HepG2 (cell line): ENCODE results near the gene AKAP1. TPM values are rescaled to one million over a fixed set of nuclear protein-coding genes. Genes with fewer than 3 reads are reported as not detected.

Experiments
- ELF4 ChIP-seq: sonication (generic); formaldehyde crosslinking; IDR thresholded peaks from 2 replicates; pipeline ENCODE4 v1.5.0; 2020; ENCODE audit warnings: missing genetic modification reagents, mild to moderate bottlenecking, moderate library complexity, borderline replicate concordance
- FOXA3 ChIP-seq: IDR thresholded peaks from 2 replicates; pipeline ENCODE4 v1.6.1; 2016; ENCODE audit warnings: missing genetic modification reagents, missing compliant biosample characterization
- MEIS2 ChIP-seq: sonication (generic); formaldehyde crosslinking; IDR thresholded peaks from 2 replicates; pipeline ENCODE4 v1.9.0; 2021; ENCODE audit warnings: mild to moderate bottlenecking, missing genetic modification reagents
- NCOA2 ChIP-seq: sonication (generic); formaldehyde crosslinking; IDR thresholded peaks from 2 replicates; pipeline ENCODE4 v1.8.0; 2022; ENCODE audit warnings: inconsistent platforms
- NR2F2 ChIP-seq: IDR thresholded peaks from 2 replicates; pipeline ENCODE4 v1.6.1; 2012; ENCODE audit warnings: low read depth, inconsistent platforms, borderline replicate concordance
- NR2F6 ChIP-seq, 2 experiments: IDR thresholded peaks; 2 replicates each; pipeline ENCODE4 v1.6.1; 2016; ENCODE audit warnings: antibody characterized with exemption in 1 of 2, mild to moderate bottlenecking in 1 of 2
- SIN3A ChIP-seq: IDR thresholded peaks from 2 replicates; pipeline ENCODE4 v1.6.1; 2011; ENCODE audit warnings: low read depth, mild to moderate bottlenecking, control low read depth, low read length, borderline replicate concordance
- ZNF17 ChIP-seq: sonication (generic); formaldehyde crosslinking; IDR thresholded peaks from 2 replicates; pipeline ENCODE4 v1.5.0; 2020; ENCODE audit warnings: mild to moderate bottlenecking, missing genetic modification reagents
- ZNF644 ChIP-seq: IDR thresholded peaks from 2 replicates; pipeline ENCODE4 v1.6.1; 2016; ENCODE audit warnings: low read depth
- ZNF720 ChIP-seq: sonication (generic); formaldehyde crosslinking; IDR thresholded peaks from 2 replicates; pipeline ENCODE4 v1.4.0; 2020; ENCODE audit warnings: missing genetic modification reagents
- ZNF776 ChIP-seq: sonication (generic); formaldehyde crosslinking; IDR thresholded peaks from 2 replicates; pipeline ENCODE4 v1.4.0; 2020; ENCODE audit warnings: mild to moderate bottlenecking, missing genetic modification reagents
- polyA plus RNA-seq, 8 experiments: library from polyadenylated mRNA; depleted of rRNA in 3 of 8; stranded (reverse) in 7 of 8; unstranded in 1 of 8; fragments of >200 nt; fragmentation: Illumina TruSeq in 4 of 8; extraction: Trizol in 4 of 8; gene quantifications; 2 replicates each; pipeline versions ENCODE4 v1.2.1 to v1.2.3, GENCODE V29; 2011 to 2016; ENCODE audit warnings: low read depth in 4 of 8, missing spikeins in 1 of 8, mixed read lengths in 1 of 8; ENCODE audit not compliant: insufficient read depth in 1 of 8
- total RNA-seq, 5 experiments: library from RNA; depleted of rRNA; stranded (reverse); fragments of >200 nt; fragmentation: Illumina TruSeq; extraction: Trizol; gene quantifications; 2 replicates each; pipeline ENCODE4 v1.2.3, GENCODE V29; 2016; ENCODE audit warnings: low read depth in 1 of 5
- TF ChIP-seq, protein P1 (sequence below): sonication (generic); formaldehyde crosslinking; IDR thresholded peaks from 2 replicates; pipeline ENCODE4 v1.9.0; 2021; ENCODE audit warnings: missing genetic modification reagents, borderline replicate concordance
- TF ChIP-seq, protein P2 (sequence below): sonication (generic); formaldehyde crosslinking; IDR thresholded peaks from 2 replicates; pipeline ENCODE4 v1.4.0; 2020; ENCODE audit warnings: missing genetic modification reagents
- TF ChIP-seq, protein P3 (sequence below): sonication (generic); formaldehyde crosslinking; IDR thresholded peaks from 2 replicates; pipeline ENCODE4 v1.8.0; 2022; ENCODE audit warnings: missing genetic modification reagents, mild to moderate bottlenecking, moderate library complexity, borderline replicate concordance
- TF ChIP-seq, protein P4 (sequence below): IDR thresholded peaks from 2 replicates; pipeline ENCODE4 v1.6.1; 2018; ENCODE audit warnings: missing genetic modification reagents, mild to moderate bottlenecking, missing compliant biosample characterization

The AKAP1 gene
- total and polyA plus RNA-seq, 2 of the 13 experiments (the other 11 are each of a cell fraction or from before 2014, with no cell fraction given) = 101 to 131 TPM

DNA sequence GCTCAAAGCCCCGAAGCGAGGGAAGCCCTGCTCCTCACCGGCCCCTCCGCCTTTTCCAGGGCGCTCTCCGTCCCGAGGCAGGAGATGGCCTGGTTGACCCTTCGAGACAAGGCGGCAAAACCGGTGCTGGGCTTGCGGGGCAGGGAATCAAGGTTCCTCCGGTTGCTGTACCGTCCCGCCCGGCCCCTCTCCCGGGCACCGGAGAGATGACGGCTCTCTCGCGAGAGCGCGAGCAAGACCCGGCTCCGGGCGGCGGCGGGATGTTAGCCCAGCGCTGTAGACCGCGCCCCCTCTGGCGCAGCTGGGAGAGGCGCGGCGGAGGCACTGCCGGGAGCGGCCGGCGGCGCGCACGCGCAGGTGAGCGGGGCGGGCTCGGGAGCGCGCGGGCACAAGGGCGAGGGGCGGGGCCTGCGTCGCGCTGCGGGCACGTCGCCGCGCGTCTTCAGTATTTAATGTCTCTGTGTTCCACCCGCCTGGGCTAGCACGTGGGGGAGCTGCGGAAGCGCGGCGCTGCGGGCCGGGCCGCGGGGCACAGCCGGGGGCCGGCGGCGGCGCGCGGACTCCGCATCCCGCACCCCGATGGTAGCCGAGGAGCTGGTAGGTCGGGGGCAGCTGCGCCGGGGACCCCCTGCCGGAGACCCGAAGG, at the start of gene AKAP1 (continued):
- TF ChIP-seq ZNF644 (0 out of 2 replicates have a peak, but pooled peaks have one; percentile 34), ZNF720 (CRISPR knock-in tag) (0 out of 2 replicates have a peak, but pooled peaks have one; percentile 66), NCOA2 (0 out of 2 replicates have a peak, but pooled peaks have one; percentile 45), ZNF776 (CRISPR knock-in tag) (no peak; the same call in 1 of the 2 replicates), NR2F6 (IDR thresholded peaks at IDR 0.05) (no peak), NR2F6 (CRISPR knock-in tag; IDR thresholded peaks at IDR 0.05) (peak; percentile 15; the same call in 1 of the 2 replicates), FOXA3 (CRISPR knock-in tag) (peak; percentile 61), MEIS2 (CRISPR knock-in tag) (peak; percentile 92; the same call in 1 of the 2 replicates), ZNF17 (no peak), NR2F2 (peak; percentile 7; the same call in 1 of the 2 replicates), ELF4 (no peak; the same call in 1 of the 2 replicates), SIN3A (peak; percentile 82; the same call in 1 of the 2 replicates)
- TF ChIP-seq, protein P1, sequence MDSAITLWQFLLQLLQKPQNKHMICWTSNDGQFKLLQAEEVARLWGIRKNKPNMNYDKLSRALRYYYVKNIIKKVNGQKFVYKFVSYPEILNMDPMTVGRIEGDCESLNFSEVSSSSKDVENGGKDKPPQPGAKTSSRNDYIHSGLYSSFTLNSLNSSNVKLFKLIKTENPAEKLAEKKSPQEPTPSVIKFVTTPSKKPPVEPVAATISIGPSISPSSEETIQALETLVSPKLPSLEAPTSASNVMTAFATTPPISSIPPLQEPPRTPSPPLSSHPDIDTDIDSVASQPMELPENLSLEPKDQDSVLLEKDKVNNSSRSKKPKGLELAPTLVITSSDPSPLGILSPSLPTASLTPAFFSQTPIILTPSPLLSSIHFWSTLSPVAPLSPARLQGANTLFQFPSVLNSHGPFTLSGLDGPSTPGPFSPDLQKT (CRISPR knock-in tag) = no peak
- TF ChIP-seq, protein P2, sequence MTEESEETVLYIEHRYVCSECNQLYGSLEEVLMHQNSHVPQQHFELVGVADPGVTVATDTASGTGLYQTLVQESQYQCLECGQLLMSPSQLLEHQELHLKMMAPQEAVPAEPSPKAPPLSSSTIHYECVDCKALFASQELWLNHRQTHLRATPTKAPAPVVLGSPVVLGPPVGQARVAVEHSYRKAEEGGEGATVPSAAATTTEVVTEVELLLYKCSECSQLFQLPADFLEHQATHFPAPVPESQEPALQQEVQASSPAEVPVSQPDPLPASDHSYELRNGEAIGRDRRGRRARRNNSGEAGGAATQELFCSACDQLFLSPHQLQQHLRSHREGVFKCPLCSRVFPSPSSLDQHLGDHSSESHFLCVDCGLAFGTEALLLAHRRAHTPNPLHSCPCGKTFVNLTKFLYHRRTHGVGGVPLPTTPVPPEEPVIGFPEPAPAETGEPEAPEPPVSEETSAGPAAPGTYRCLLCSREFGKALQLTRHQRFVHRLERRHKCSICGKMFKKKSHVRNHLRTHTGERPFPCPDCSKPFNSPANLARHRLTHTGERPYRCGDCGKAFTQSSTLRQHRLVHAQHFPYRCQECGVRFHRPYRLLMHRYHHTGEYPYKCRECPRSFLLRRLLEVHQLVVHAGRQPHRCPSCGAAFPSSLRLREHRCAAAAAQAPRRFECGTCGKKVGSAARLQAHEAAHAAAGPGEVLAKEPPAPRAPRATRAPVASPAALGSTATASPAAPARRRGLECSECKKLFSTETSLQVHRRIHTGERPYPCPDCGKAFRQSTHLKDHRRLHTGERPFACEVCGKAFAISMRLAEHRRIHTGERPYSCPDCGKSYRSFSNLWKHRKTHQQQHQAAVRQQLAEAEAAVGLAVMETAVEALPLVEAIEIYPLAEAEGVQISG (CRISPR knock-in tag) = peak; percentile 60; the same call in 1 of the 2 replicates
- TF ChIP-seq, protein P3, sequence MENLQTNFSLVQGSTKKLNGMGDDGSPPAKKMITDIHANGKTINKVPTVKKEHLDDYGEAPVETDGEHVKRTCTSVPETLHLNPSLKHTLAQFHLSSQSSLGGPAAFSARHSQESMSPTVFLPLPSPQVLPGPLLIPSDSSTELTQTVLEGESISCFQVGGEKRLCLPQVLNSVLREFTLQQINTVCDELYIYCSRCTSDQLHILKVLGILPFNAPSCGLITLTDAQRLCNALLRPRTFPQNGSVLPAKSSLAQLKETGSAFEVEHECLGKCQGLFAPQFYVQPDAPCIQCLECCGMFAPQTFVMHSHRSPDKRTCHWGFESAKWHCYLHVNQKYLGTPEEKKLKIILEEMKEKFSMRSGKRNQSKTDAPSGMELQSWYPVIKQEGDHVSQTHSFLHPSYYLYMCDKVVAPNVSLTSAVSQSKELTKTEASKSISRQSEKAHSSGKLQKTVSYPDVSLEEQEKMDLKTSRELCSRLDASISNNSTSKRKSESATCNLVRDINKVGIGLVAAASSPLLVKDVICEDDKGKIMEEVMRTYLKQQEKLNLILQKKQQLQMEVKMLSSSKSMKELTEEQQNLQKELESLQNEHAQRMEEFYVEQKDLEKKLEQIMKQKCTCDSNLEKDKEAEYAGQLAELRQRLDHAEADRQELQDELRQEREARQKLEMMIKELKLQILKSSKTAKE (CRISPR knock-in tag) = no peak
- TF ChIP-seq, protein P4, sequence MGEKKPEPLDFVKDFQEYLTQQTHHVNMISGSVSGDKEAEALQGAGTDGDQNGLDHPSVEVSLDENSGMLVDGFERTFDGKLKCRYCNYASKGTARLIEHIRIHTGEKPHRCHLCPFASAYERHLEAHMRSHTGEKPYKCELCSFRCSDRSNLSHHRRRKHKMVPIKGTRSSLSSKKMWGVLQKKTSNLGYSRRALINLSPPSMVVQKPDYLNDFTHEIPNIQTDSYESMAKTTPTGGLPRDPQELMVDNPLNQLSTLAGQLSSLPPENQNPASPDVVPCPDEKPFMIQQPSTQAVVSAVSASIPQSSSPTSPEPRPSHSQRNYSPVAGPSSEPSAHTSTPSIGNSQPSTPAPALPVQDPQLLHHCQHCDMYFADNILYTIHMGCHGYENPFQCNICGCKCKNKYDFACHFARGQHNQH = peak; percentile 76; the same call in 1 of the 2 replicates
